ENCODE measurements around the gene SMDT1.

Gene SMDT1

DNA sequence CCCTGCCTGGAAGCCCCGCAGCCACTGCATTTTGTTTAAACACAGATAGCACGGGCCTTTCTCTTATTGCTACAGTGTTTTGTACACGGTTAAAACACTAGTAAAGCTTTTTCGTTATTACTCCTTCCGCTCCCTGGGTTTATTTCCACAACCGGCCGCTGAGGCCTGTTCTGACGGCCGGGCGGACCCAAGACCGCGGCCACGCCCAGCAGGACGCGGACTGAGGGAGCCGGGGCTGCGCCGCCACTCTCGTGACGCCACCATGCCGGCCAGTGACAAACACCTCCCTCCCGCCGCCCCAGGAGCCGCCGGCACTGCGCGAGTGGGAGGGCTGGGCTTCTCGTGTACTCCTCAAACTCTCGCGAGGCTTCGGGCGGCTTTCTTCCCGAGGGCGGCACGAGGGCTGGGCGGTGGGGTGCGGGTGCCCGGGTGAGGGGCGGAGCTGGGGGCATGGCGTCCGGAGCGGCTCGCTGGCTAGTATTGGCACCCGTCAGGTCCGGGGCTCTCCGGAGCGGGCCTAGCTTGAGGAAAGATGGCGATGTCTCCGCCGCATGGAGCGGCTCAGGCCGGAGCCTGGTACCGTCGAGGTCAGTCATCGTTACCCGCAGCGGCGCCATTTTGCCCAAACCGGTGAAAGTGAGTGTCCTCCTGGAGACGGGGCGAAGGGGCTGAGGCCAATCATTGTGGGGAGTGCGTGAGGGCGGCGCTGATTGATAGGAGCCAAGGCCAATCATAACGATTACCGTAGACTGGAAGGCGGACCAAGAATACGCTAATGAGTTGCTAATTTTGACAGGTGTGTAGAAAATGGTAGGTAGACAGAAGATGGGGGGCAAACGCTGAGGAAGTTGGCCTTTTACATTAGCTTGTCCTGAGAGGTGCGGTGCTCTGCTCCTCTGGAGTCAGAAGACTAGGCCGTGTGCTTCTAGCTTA, at the start of gene SMDT1:
TSS of gene SMDT1 (plus strand) at position 382 of the 933 bp plus-strand sequence. CDS start at position 451, 69 bp downstream.
- Histone ChIP-seq H3K36me3 (ENCODE audit: control insufficient read depth, insufficient read depth, low read length) (peaks cover 12% of the 10 kb centered on the region), H3K27ac (ENCODE audit: low read depth, low read length) (peak within 1 kb of the TSS; percentile 62; the same call in 1 of the 2 replicates), H3K27me3 (ENCODE audit: control insufficient read depth, insufficient read depth, low read length) (no peaks in the 10 kb centered on the region), H3K4me1 (ENCODE audit: control insufficient read depth, insufficient read depth, low read length) (peaks cover 13% of the 10 kb centered on the region), H3K9ac (ENCODE audit: low read length) (peak within 1 kb of the TSS; percentile 90), H3K4me3 (ENCODE audit: low read depth, low read length) (peak within 1 kb of the TSS; percentile 72), H3K9me3 (ENCODE audit: control insufficient read depth, insufficient read depth, low read depth, low read length) (no peaks in the 10 kb centered on the region)

DNA sequence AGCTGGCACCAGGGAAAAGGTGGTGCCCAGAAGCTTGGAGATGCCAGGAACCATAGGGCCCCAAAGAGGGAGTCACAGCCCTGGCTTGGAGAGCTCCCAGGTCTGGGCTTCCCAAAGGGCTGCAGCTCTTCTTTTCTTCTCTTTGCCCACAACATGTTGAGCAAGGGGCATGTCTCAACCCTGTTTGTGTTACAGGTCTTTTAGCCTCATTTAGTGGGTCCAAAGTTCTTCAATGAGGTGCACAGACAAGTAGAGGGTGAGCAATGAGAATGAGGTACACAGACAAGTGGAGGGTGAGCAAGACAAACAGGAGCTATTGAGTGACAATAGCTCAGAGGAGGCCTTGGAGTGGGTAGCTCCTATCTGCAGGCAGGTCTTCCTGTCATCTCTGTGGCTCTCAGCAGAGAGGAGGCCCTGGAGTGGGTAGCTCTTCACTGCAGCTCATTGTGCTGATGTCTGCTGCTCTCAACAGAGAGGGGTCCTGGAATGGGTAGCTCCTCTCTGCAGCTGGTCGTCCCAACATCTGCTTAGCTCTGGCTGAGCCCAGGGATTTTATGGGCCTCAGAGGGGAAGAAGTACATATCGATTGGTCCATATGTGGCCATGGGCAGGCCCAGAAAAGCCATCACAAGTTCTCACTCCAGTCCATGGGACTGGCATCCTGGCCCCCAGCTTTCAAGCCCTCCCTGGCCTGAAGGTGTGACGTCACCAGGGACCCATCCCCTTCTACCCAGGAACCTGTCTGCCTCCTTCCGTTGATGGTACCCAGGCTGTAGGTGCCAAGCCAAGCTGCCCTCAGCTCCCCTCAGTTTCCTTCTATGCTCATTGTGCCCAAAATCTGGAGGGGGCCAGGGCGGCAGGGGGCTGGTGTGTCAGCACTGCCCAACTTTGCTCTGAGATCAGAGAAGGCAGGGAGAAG, 46.0 kb upstream of the SMDT1 start:
- Histone ChIP-seq H3K36me3 (ENCODE audit: control insufficient read depth, insufficient read depth, low read length) (no peaks in the 10 kb centered on the region), H3K27ac (ENCODE audit: low read depth, low read length) (no peak overlapping the region), H3K9ac (ENCODE audit: low read length) (no peak overlapping the region), H3K4me1 (ENCODE audit: control insufficient read depth, insufficient read depth, low read length) (no peaks in the 10 kb centered on the region), H3K27me3 (ENCODE audit: control insufficient read depth, insufficient read depth, low read length) (0 out of 2 replicates have a peak, but pooled peaks cover 2% of the 10 kb centered on the region), H3K4me3 (ENCODE audit: low read depth, low read length) (no peak overlapping the region), H3K9me3 (ENCODE audit: control insufficient read depth, insufficient read depth, low read depth, low read length) (peaks cover 16% of the 10 kb centered on the region)

GRCh38 chr22:42035256-42035655, 44.2 kb upstream of the SMDT1 start:
- H3K36me3 ChIP-seq (ENCODE audit: control insufficient read depth, insufficient read depth, low read length): no peaks in the 10 kb centered on the region
- H3K27me3 ChIP-seq (ENCODE audit: control insufficient read depth, insufficient read depth, low read length): 0 out of 2 replicates have a peak, but pooled peaks cover 2% of the 10 kb centered on the region
- no peak overlapping the region for H3K9ac ChIP-seq (ENCODE audit: low read length)

DNA sequence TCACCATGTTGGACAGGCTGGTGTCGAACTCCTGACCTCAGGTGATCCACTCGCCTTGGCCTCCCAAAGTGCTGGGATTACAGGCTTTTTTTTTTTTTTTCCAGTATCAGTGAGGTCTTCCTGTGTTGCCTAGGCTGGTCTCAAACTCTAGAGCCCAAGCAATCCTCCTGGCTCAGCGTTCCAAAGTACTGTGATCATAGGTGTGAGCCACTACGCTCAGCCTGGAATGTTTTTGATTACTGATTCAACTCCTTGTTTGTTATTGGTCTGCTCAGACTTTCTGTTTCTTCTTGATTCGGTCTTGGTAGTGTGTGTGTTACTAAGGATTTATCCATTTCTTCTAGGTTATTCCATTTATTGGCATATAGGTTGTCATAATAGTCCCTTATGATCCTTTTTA, 40.2 kb upstream of the SMDT1 start:
- Histone ChIP-seq H3K27ac (ENCODE audit: low read depth, low read length) (no peak overlapping the region), H3K4me1 (ENCODE audit: control insufficient read depth, insufficient read depth, low read length) (no peaks in the 10 kb centered on the region), H3K4me3 (ENCODE audit: low read depth, low read length) (no peak overlapping the region), H3K9ac (ENCODE audit: low read length) (no peak overlapping the region), H3K9me3 (ENCODE audit: control insufficient read depth, insufficient read depth, low read depth, low read length) (peaks cover 18% of the 10 kb centered on the region), H3K27me3 (ENCODE audit: control insufficient read depth, insufficient read depth, low read length) (no peaks in the 10 kb centered on the region), H3K36me3 (ENCODE audit: control insufficient read depth, insufficient read depth, low read length) (no peaks in the 10 kb centered on the region)

More at GRCh38 chr22:42035256-42035655, 44.2 kb upstream of the SMDT1 start:
- Histone ChIP-seq H3K9me3 (ENCODE audit: control insufficient read depth, insufficient read depth, low read depth, low read length) (peaks cover 16% of the 10 kb centered on the region), H3K4me1 (ENCODE audit: control insufficient read depth, insufficient read depth, low read length) (no peaks in the 10 kb centered on the region), H3K4me3 (ENCODE audit: low read depth, low read length) (no peak overlapping the region), H3K27ac (ENCODE audit: low read depth, low read length) (no peak overlapping the region)

DNA sequence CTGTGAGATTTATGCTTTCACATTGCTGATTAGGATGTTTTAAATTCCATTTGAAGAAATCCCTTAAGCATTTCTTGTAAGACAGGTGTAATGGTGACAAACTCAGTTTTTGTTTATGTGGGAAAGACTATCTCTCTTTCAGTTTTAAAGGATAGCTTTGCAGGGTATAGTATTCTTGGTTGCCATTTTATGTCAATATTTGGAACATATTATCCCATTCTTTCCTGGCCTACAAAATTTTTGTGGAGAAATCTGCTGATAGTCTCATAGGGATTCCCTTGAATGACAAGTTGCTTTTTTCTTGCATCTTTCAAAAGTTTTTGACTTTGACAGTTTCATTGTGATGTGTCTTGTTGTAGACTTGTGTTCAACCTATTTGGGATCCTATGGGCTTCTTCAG, 37.7 kb upstream of the SMDT1 start:
- Histone ChIP-seq H3K4me1 (ENCODE audit: control insufficient read depth, insufficient read depth, low read length) (no peaks in the 10 kb centered on the region), H3K9ac (ENCODE audit: low read length) (no peak overlapping the region), H3K27me3 (ENCODE audit: control insufficient read depth, insufficient read depth, low read length) (no peaks in the 10 kb centered on the region), H3K36me3 (ENCODE audit: control insufficient read depth, insufficient read depth, low read length) (no peaks in the 10 kb centered on the region), H3K9me3 (ENCODE audit: control insufficient read depth, insufficient read depth, low read depth, low read length) (peaks cover 15% of the 10 kb centered on the region), H3K27ac (ENCODE audit: low read depth, low read length) (no peak overlapping the region), H3K4me3 (ENCODE audit: low read depth, low read length) (no peak overlapping the region)

- Histone ChIP-seq H3K36me3 (ENCODE audit: control insufficient read depth, insufficient read depth, low read length) (no peaks in the 10 kb centered on the region), H3K27me3 (ENCODE audit: control insufficient read depth, insufficient read depth, low read length) (no peaks in the 10 kb centered on the region), H3K9me3 (ENCODE audit: control insufficient read depth, insufficient read depth, low read depth, low read length) (0 out of 2 replicates have a peak, but pooled peaks cover 2% of the 10 kb centered on the region), H3K27ac (ENCODE audit: low read depth, low read length) (no peak overlapping the region), H3K4me3 (ENCODE audit: low read depth, low read length) (no peak overlapping the region), H3K4me1 (ENCODE audit: control insufficient read depth, insufficient read depth, low read length) (no peaks in the 10 kb centered on the region), H3K9ac (ENCODE audit: low read length) (no peak overlapping the region)
These were observed 28.8 kb upstream of the SMDT1 start for GRCh38 chr22:42050641-42051180.

- Histone ChIP-seq H3K9ac (ENCODE audit: low read length) (no peak overlapping the region), H3K9me3 (ENCODE audit: control insufficient read depth, insufficient read depth, low read depth, low read length) (peaks cover 14% of the 10 kb centered on the region), H3K36me3 (ENCODE audit: control insufficient read depth, insufficient read depth, low read length) (no peaks in the 10 kb centered on the region), H3K27ac (ENCODE audit: low read depth, low read length) (no peak overlapping the region), H3K4me1 (ENCODE audit: control insufficient read depth, insufficient read depth, low read length) (no peaks in the 10 kb centered on the region), H3K27me3 (ENCODE audit: control insufficient read depth, insufficient read depth, low read length) (no peaks in the 10 kb centered on the region), H3K4me3 (ENCODE audit: low read depth, low read length) (no peak overlapping the region)
These were observed 26.7 kb upstream of the SMDT1 start for GRCh38 chr22:42052765-42053164.

GRCh38 chr22:42056757-42057511, 22.6 kb upstream of the SMDT1 start:
- Histone ChIP-seq H3K36me3 (ENCODE audit: control insufficient read depth, insufficient read depth, low read length) (peaks cover 38% of the 10 kb centered on the region), H3K9me3 (ENCODE audit: control insufficient read depth, insufficient read depth, low read depth, low read length) (peaks cover 26% of the 10 kb centered on the region), H3K27ac (ENCODE audit: low read depth, low read length) (no peak overlapping the region), H3K27me3 (ENCODE audit: control insufficient read depth, insufficient read depth, low read length) (no peaks in the 10 kb centered on the region), H3K9ac (ENCODE audit: low read length) (no peak overlapping the region), H3K4me1 (ENCODE audit: control insufficient read depth, insufficient read depth, low read length) (no peaks in the 10 kb centered on the region), H3K4me3 (ENCODE audit: low read depth, low read length) (no peak overlapping the region)

- no peaks in the 10 kb centered on the region for H3K27me3 ChIP-seq (ENCODE audit: control insufficient read depth, insufficient read depth, low read length)
- no peak overlapping the region for H3K9ac ChIP-seq (ENCODE audit: low read length)
- no peak overlapping the region for H3K27ac ChIP-seq (ENCODE audit: low read depth, low read length)
- H3K36me3 ChIP-seq (ENCODE audit: control insufficient read depth, insufficient read depth, low read length): peaks cover 53% of the 10 kb centered on the region
- H3K9me3 ChIP-seq (ENCODE audit: control insufficient read depth, insufficient read depth, low read depth, low read length): peaks cover 26% of the 10 kb centered on the region
- peaks cover 9% of the 10 kb centered on the region for H3K4me1 ChIP-seq (ENCODE audit: control insufficient read depth, insufficient read depth, low read length)
- H3K4me3 ChIP-seq (ENCODE audit: low read depth, low read length): no peak overlapping the region
These were observed 19.0 kb upstream of the SMDT1 start for GRCh38 chr22:42060489-42060888.

GRCh38 chr22:42061041-42061440, 18.5 kb upstream of the SMDT1 start:
- H3K36me3 ChIP-seq (ENCODE audit: control insufficient read depth, insufficient read depth, low read length): peaks cover 57% of the 10 kb centered on the region
- peaks cover 15% of the 10 kb centered on the region for H3K4me1 ChIP-seq (ENCODE audit: control insufficient read depth, insufficient read depth, low read length)
- H3K27ac ChIP-seq (ENCODE audit: low read depth, low read length): no peak overlapping the region
- no peaks in the 10 kb centered on the region for H3K27me3 ChIP-seq (ENCODE audit: control insufficient read depth, insufficient read depth, low read length)
- no peak overlapping the region for H3K9ac ChIP-seq (ENCODE audit: low read length)
- peaks cover 22% of the 10 kb centered on the region for H3K9me3 ChIP-seq (ENCODE audit: control insufficient read depth, insufficient read depth, low read depth, low read length)
- H3K4me3 ChIP-seq (ENCODE audit: low read depth, low read length): no peak overlapping the region

All from HUES6 (cell line).